Stimulated activated naive B cell treated with anti-CD40 and anti-IgM and Interleukin-4, amounts not matched to agents 10 μg/mL and 1 μg/mL and 100 μg/mL, for 72 hours (primary cell): ENCODE data around the gene KCMF1.

Experiments
- ATAC-seq, 2 donors: fragments of 150-1000 bp; cut with Tn5 transposase; replicated peaks; 2 replicates each; pipeline ENCODE4 v1.10.0; 2021; ENCODE audit warnings: moderate library complexity in 1 of 2
- DNase-seq: peaks from one replicate; pipeline ENCODE4 v3.0.0; 2021
- H3K27ac Mint-ChIP-seq: one replicate; pipeline ENCODE4 v1.8.0; 2022; ENCODE audit warnings: mild to moderate bottlenecking, mixed read lengths
- H3K27me3 Mint-ChIP-seq, 2 donors: one replicate each; pipeline ENCODE4 v1.8.0; 2022; ENCODE audit warnings: mixed read lengths in 2 of 2
- H3K36me3 Mint-ChIP-seq, 2 donors: one replicate each; pipeline ENCODE4 v1.8.0; 2022; ENCODE audit warnings: mixed read lengths in 2 of 2, mild to moderate bottlenecking in 1 of 2
- H3K4me1 Mint-ChIP-seq, 2 donors: one replicate each; pipeline ENCODE4 v1.8.0; 2022; ENCODE audit warnings: mixed read lengths in 2 of 2, mild to moderate bottlenecking in 1 of 2
- H3K4me3 Mint-ChIP-seq, 2 donors: one replicate each; pipeline ENCODE4 v1.8.0; 2022; ENCODE audit warnings: mild to moderate bottlenecking in 2 of 2, mixed read lengths in 2 of 2, moderate library complexity in 1 of 2
- H3K9me3 Mint-ChIP-seq, 2 donors: one replicate each; pipeline ENCODE4 v1.8.0; 2022; ENCODE audit warnings: mixed read lengths in 2 of 2, mild to moderate bottlenecking in 1 of 2

KCMF1 gene

DNA sequence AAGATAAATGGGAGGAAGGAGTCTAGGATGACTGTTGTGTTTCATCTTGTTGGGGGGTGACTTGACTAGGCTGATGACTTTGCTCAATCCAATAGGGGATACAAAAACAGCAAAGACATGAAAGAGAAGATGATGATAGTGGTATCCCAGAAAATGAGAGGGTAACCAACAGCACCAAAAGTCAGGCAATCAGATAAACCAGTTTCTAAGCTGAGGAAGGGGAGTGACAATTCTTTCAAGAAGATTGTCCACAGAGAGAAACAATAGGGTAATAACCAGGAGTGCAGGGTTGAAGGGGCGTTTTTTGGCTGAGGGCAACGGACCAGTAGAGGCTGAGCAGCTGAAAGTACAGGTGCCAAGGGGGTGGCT, 7.7 kb upstream of the KCMF1 start:
- peaks cover 36 to 61% of the 10 kb centered on the region in 2 donors for H3K4me1 Mint-ChIP-seq
- H3K27me3 Mint-ChIP-seq = no peaks in the 10 kb centered on the region
- peaks cover 29 to 46% of the 10 kb centered on the region in 2 donors for H3K36me3 Mint-ChIP-seq

DNA sequence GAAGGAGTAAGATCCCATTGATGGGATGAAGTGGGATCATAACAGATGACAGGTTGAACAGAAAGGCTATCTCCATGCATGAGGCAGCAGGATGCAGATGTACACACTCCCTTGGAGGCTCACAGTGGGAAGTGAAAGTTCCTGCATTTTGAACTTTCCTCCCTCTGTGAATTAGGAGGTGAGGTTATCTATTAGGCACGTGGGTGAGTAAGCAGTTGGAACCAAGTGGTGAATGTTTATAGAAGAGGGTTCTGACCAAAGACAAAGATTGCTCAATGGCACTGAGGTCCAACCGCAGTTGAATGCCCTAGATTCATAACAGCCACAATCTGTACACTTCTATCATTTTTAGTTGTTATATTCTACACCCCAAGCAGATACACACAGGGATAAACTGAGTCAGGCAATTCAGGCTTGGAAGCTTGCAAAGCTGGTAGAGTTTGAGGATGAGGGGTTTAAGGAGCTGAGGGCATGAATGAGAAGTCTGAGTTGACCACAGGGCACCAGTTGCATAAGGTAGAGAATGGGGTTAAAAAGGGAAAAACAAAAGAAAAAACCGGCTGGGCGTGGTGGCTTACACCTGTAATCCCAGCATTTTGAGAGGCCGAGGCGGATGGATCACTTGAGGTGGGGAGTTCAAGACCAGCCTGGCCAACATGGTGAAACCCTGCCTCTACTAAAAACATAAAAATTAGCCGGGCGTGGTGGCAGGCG, 7.1 kb upstream of the KCMF1 start:
- Mint-ChIP-seq H3K36me3 (peaks cover 29 to 47% of the 10 kb centered on the region in 2 donors), H3K27ac (peak overlapping the region; percentile 68), H3K9me3 (peaks cover 3 to 4% of the 10 kb centered on the region in 2 donors), H3K27me3 (no peaks in the 10 kb centered on the region), H3K4me1 (peaks cover 35 to 64% of the 10 kb centered on the region in 2 donors), H3K4me3 (peak overlapping the region in 1 of 2 donors; percentile 8)
- DNase-seq (no peak), ATAC-seq (peak; percentile 19 to 36)

More for the DNA sequence above, 7.7 kb upstream of the KCMF1 start:
- peaks cover 3 to 4% of the 10 kb centered on the region in 2 donors for H3K9me3 Mint-ChIP-seq
- DNase-seq = no peak
- H3K4me3 Mint-ChIP-seq = peak overlapping the region in 1 of 2 donors; percentile 36
- H3K27ac Mint-ChIP-seq = peak overlapping the region; percentile 10
- no peak for ATAC-seq

DNA sequence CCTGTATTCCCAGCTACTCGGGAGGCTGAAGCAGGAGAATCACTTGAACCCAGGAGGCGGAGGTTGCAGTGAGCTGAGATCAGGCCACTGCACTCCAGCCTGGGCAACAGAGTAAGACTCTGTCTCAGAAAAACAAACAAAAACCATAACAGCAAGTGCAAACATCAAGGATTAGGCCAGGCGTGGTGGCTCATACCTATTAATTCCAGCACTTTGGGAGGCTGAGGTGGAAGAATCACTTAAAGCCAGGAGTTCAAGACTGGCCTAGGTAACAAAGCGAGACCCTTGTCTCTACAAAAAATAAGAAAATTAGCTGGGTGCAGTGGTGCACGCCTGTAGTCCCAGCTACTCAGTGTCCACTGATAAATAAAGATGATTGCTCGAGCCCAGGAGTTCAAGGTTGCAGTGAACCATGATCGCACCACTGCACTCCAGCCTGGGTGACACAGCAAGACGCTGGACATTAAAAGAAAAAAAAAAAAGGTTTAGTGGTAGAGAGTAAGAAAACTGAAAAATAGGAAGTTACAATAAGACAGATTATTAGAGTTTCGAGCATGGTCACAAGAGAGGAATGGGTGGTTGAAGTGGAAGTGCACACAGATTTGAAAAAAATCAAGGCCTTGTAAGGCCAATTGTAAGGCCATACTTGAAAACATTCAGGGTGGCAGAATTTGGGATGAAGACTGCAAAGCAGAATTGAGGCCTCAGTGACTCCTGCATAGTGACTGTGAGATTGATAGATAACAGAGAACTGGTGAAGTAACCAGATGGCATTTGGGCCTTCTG, 6.4 kb upstream of the KCMF1 start:
- ATAC-seq (peak; percentile 52 to 58), DNase-seq (no peak)
- Mint-ChIP-seq H3K9me3 (peaks cover 3 to 4% of the 10 kb centered on the region in 2 donors), H3K27me3 (no peaks in the 10 kb centered on the region), H3K36me3 (peaks cover 34 to 48% of the 10 kb centered on the region in 2 donors), H3K4me1 (peaks cover 35 to 66% of the 10 kb centered on the region in 2 donors), H3K4me3 (peak overlapping the region in 1 of 2 donors; percentile 30), H3K27ac (peak overlapping the region; percentile 68)

DNA sequence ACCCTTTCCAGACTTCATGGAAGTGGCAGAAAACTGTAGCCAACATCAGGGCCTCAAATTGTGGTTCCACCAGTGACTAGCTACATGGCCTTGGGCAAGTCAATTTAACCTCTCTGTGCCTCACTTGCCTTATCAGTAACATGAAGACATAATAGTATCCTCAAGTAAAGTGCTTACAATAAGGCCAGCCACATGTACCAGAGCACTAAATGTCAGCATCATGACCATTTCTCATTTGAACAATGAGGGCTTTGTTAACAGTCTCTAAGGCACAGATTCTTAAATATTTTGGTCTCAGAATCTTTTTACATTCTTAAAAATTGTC, 5.8 kb upstream of the KCMF1 start:
- Mint-ChIP-seq H3K36me3 (peaks cover 39 to 54% of the 10 kb centered on the region in 2 donors), H3K4me1 (peaks cover 33 to 65% of the 10 kb centered on the region in 2 donors), H3K27me3 (no peaks in the 10 kb centered on the region), H3K27ac (peak overlapping the region; percentile 11), H3K4me3 (no peak overlapping the region), H3K9me3 (peaks cover 3 to 4% of the 10 kb centered on the region in 2 donors)
- no peak for ATAC-seq
- no peak for DNase-seq

DNA sequence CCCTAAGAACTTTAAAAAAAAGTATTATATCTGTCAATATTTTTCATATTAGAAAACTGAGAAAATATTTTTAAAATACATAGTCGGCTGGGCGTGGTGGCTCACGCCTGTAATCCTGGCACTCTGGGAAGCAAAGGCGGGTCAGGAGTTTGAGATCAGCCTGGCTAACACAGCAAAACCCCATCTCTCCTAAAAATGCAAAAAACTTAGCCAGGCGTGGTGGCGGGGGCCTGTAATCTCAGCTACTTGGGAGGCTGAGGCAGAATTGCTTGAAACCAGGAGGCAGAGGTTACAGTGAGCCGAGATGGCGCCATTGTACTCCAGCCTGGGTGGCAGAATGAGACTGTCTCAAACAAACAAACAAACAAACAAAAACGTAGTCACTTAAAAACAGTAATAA, 5.1 kb upstream of the KCMF1 start:
- Mint-ChIP-seq H3K9me3 (peaks cover 3 to 4% of the 10 kb centered on the region in 2 donors), H3K27me3 (no peaks in the 10 kb centered on the region), H3K36me3 (peaks cover 36 to 54% of the 10 kb centered on the region in 2 donors), H3K4me1 (peaks cover 31 to 59% of the 10 kb centered on the region in 2 donors), H3K4me3 (no peak overlapping the region), H3K27ac (no peak overlapping the region)
- DNase-seq = no peak
- no peak for ATAC-seq

DNA sequence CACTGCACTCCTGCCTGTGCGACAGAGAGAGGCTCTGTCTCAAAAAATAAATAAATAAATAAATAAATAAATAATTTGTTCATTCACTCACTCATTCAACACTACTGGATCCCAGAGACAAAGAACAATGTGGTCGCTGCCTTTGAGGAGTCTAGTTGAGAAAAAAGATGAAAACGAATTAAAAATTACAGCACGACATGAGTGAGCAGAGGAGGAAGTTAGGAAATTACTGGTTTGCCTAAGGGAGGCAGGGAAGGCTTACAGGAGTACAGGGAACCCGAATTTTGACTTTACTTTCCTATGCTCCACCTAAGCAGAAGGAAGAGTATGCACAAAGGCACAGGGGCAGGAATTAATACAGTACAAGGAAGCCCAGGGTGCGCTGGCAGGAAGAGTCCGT, 4.2 kb upstream of the KCMF1 start:
- H3K36me3 Mint-ChIP-seq = peaks cover 33 to 50% of the 10 kb centered on the region in 2 donors
- no peak for ATAC-seq
- H3K27me3 Mint-ChIP-seq = no peaks in the 10 kb centered on the region
- peaks cover 29 to 53% of the 10 kb centered on the region in 2 donors for H3K4me1 Mint-ChIP-seq
- no peak overlapping the region for H3K27ac Mint-ChIP-seq
- peaks cover 3 to 4% of the 10 kb centered on the region in 2 donors for H3K9me3 Mint-ChIP-seq
- H3K4me3 Mint-ChIP-seq = peak overlapping the region in 1 of 2 donors; percentile 36
- no peak for DNase-seq

DNA sequence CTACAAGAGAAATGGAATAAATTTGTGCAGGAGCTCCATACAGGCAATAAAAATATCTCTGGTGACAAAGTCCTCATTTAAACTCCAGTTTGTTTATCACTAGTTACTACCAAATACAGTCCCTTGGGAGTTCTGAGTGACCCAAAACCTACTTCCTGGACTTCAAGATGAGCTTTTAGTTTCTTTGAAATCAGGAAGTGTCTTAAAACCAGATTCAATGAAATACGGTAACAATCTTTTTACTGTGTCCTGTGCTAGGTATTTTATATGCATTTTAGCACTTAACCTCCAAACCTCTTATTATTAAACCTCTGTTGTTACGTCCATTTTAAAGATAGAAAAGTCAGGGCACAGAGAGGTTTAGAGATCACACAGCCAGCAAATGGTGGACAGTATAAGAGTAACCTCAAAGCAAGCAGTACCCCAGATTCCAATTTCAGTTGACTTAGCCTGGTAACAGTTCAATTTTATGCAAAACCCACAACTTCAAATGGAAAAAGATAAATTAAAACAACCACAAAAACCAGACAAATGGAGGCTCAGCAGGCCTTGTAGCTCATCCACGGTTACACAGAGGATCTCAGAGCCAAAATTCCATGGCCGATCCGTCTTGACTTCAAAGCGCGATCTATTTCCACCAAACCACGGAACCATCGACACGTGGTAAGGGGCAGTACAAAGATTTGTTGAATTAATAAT, 1.3 kb upstream of the KCMF1 start:
- DNase-seq (no peak), ATAC-seq (no peak)
- Mint-ChIP-seq H3K27ac (peak overlapping the region; percentile 99), H3K27me3 (no peaks in the 10 kb centered on the region), H3K4me3 (peak overlapping the region; percentile 97 to 99), H3K9me3 (no peaks in the 10 kb centered on the region), H3K4me1 (peaks cover 21 to 55% of the 10 kb centered on the region in 2 donors), H3K36me3 (peaks cover 17 to 34% of the 10 kb centered on the region in 2 donors)

DNA sequence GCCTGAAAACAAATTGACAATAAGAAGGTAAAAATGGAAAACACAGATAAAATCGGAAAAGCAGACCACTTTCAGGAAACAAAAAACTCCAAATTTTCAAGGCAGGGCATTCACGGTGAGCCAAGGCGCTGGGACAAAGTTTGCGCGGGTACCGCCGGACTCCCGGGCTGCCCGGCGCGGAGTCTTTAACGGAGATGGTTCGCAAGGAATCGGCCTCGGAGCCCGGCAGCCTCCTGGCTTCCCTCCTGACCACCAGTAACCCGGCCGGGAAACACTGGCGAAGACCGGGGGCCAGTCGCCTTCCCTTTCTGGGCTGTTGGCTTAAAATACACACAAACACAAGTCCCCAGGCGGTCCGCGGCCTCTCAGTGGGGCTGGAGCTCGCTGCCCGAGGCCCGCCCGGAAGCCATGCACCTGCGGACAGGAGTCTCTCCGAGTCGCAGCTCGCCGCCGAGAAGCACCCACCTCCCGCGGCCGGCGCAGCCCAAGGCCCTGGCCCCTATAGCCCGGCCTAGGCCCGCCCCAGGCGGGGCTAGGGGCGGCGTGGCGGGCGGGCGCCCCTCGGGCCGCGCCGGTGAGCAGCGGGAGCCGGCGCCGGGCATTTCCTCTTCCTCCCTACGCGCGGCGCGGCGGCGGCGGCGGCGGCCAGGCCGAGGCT, 622 bp upstream of the KCMF1 start:
- Mint-ChIP-seq H3K36me3 (peaks cover 14 to 28% of the 10 kb centered on the region in 2 donors), H3K4me3 (peak overlapping the region; percentile 97 to 99), H3K27me3 (no peaks in the 10 kb centered on the region), H3K27ac (peak overlapping the region; percentile 99), H3K4me1 (peaks cover 18 to 51% of the 10 kb centered on the region in 2 donors), H3K9me3 (no peaks in the 10 kb centered on the region)
- ATAC-seq (peak; percentile 63 to 70), DNase-seq (peak; percentile 56)

DNA sequence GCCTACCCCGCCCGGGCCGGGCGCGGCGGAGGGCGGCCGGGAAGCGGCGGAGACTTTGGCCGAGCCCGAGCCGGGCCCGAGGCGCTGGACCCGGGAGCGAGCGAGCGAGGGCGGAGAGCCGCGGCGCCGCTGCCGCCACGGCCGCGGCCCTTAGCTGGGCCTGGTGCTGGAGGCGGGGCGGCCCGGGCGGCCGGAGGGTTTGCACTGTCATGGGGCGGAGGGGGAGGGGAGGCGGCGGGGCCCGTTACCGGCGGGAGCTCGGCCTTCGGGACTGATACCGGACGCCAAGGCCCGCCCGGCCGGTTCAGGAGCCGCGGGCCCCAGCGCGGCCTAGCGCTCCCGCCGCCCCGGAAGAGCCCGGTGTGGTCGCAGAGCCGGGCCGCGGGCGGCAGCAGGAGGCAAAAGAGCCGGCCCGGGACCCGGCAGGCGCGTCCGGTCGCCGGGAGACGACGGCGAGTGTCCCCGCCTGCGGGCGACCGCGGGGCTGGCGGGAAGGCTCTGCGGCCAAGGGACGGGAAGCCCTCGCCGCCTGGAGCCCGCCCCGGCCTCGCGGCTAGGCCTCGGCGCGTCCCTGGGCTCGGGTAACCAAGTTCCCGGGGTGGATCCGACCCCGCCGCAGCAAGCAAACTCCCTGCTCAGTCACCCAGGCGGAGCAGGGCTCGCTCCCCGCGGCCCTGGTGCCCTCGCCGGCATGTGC, 697 bp downstream of the KCMF1 start:
- H3K4me1 Mint-ChIP-seq = peaks cover 19 to 53% of the 10 kb centered on the region in 2 donors
- H3K36me3 Mint-ChIP-seq = peaks cover 15 to 26% of the 10 kb centered on the region in 2 donors
- peak; percentile 55 to 62 for ATAC-seq
- peak; percentile 51 for DNase-seq
- peak overlapping the region; percentile 94 for H3K27ac Mint-ChIP-seq
- no peaks in the 10 kb centered on the region for H3K27me3 Mint-ChIP-seq
- peak overlapping the region; percentile 81 to 91 for H3K4me3 Mint-ChIP-seq
- H3K9me3 Mint-ChIP-seq = no peaks in the 10 kb centered on the region

DNA sequence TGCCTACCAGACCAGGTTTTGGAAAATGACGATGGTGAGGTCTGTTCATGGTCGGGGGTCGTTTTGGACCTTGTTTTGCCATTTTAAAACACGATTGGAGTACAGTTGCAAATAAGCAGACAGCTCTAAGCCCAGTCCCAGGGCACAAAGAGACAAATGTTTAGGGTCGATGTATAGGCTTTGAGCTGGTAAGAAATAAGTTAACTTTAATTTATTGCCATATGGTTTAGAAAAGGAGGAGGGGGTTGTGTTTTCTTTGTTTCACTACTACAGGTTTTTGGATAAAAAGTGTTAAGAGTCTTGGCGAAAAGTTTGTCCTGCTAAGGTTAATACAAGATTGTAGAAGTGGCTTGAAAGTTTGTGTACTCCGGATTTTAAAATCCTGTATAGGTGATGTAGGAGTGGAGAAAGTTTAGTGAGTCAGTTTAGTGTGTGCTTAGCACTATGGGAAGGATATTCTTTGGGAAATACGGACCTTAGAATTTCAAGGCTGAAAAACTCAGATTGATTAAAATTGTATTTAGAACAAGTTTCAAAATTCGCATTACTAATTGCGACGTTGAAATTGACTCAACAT, 1.3 kb downstream of the KCMF1 start:
- Mint-ChIP-seq H3K4me1 (peaks cover 21 to 54% of the 10 kb centered on the region in 2 donors), H3K9me3 (no peaks in the 10 kb centered on the region), H3K27ac (peak overlapping the region; percentile 94), H3K36me3 (peaks cover 16 to 26% of the 10 kb centered on the region in 2 donors), H3K4me3 (peak overlapping the region; percentile 81 to 91), H3K27me3 (no peaks in the 10 kb centered on the region)
- DNase-seq (no peak), ATAC-seq (no peak)

DNA sequence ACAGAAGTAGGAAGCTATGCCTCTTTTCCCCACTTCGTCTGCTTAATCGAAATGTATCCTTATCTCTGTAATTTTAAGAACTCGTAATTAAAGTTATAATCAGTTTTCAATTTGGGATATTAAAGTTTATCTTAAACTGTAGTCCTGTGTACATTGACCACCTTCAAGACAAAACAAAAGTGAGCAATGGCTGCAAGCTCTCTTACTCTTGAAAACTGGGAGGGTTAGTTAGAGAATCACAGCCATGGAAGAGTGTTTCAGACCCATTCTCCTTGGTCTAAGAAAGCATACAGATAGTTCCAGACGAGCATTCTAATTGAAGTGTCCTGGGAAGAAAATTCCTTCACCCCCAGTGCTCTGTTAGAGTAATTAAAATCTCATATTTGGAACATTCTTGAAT, 2.0 kb downstream of the KCMF1 start:
- no peak for ATAC-seq
- peaks cover 24 to 59% of the 10 kb centered on the region in 2 donors for H3K4me1 Mint-ChIP-seq
- DNase-seq = no peak
- peaks cover 17 to 29% of the 10 kb centered on the region in 2 donors for H3K36me3 Mint-ChIP-seq
- H3K9me3 Mint-ChIP-seq = no peaks in the 10 kb centered on the region
- H3K27ac Mint-ChIP-seq = no peak overlapping the region
- H3K27me3 Mint-ChIP-seq = no peaks in the 10 kb centered on the region
- peak overlapping the region; percentile 56 to 61 for H3K4me3 Mint-ChIP-seq

DNA sequence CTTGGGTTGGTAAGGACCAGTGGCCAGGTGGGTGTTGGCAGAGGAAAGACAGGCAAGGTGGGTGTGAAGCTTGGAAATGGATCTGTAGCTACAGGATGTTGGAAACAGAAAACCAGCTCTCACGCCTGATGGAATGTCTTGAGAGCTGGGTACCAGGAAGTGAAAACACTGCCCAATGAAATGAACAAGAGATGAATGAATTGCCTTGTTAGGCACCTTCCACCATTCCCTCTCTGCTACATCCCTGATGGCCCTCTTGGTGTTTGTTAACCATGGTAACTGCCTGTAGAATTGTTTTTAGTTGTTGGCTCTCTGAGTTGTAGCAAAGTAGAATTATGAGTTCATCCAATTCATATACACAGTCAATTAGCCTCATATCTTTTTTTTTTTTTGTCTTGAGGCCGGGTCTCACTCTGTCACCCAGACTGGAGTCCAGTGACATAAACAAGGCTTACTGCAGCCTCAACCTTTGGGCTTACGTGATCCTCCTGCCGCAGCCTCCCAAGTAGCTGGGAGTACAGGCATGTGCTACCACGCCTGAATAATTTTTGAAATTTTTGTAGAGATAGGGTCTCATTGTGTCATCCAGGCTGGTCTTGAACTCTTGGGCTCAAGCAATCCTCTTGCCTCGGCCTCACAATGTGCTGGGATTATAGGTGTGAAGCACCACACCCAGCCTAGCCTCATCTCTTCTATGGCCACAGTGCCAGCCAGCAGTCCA, 9.5 kb downstream of the KCMF1 start:
- Mint-ChIP-seq H3K4me3 (no peak overlapping the region), H3K36me3 (peaks cover 16 to 28% of the 10 kb centered on the region in 2 donors), H3K4me1 (peaks cover 33 to 60% of the 10 kb centered on the region in 2 donors), H3K9me3 (no peaks in the 10 kb centered on the region), H3K27me3 (no peaks in the 10 kb centered on the region), H3K27ac (peak overlapping the region; percentile 26)
- ATAC-seq (peak in 1 of 2 donors; percentile 41), DNase-seq (no peak)

DNA sequence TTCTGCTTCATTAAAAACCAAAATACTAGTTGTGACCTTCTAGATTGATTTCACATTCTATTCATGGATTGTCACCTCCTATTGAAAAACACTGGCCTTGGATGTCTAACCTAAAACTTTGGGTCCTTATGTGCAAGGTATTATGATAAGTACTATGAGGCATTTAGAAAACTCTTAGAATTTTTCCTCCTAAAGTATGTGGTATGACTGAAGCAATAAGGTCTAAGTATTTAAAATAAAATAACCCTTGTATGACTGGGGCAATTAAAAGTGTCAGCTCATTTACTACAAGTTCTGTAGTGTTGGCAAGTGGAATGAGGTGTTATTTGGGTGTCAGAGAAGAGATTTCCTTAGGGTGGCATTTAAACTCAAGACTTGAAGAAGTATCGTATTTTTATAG, 15.1 kb downstream of the KCMF1 start:
- no peak for DNase-seq
- Mint-ChIP-seq H3K4me1 (peaks cover 26 to 56% of the 10 kb centered on the region in 2 donors), H3K27ac (no peak overlapping the region), H3K4me3 (no peak overlapping the region), H3K36me3 (peaks cover 13 to 24% of the 10 kb centered on the region in 2 donors), H3K27me3 (no peaks in the 10 kb centered on the region), H3K9me3 (no peaks in the 10 kb centered on the region)
- no peak for ATAC-seq
